HK-2 (cell line): Measurements from ENCODE around the gene TNNT2.

Experiments used
- DNase-seq: peaks from one replicate; pipeline ENCODE4 v3.0.0-alpha.2; 2018; ENCODE audit not compliant: unreplicated experiment

TNNT2 gene

GRCh38 chr1:201316556-201316955 is 60.9 kb downstream of the TNNT2 start:
- no peak for DNase-seq

DNA sequence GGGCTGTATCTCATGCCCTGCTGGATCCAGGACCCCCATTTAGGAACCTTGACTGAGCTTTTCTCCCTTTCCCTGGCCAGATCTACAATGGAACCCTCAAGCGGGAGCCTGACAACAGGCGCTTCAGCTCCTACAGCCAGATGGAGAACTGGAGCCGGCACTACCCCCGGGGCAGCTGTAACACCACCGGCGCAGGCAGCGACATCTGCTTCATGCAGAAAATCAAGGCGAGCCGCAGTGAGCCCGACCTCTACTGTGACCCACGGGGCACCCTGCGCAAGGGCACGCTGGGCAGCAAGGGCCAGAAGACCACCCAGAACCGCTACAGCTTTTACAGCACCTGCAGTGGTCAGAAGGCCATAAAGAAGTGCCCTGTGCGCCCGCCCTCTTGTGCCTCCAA is 64.4 kb downstream of the TNNT2 start:
- no peak for DNase-seq

GRCh38 chr1:201312298-201312697 is 65.2 kb downstream of the TNNT2 start:
- no peak for DNase-seq

DNA sequence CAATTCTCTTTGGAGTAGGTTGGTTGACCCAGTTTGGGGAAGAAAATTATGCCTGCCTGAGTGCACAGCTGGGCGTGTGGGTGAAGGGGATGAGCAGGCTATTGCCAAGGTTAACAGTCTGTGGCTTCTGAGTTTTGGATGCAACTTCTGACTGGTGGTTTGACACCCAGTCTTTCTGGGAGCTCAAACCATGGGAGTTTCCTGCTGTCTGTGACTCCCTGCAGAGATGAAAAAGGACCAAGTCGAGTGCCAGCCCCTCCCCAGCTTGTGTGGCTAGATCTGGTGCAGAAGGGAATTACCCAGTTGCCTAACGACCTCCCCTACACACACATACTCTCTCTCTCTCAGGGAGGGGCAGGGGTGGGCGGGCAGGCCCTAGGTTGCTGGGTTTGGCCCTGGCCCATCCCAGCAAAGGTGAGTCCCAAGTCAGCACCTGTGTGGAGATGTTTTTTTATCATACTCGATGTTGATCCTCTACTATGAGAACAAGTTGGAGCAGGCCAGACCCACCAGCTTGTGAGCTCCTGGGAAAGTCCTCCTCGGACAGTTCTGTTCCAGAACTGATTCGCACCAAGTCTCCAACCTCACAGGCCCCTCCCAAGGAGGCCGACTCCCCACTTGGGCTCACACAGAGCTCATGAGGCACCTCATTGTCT is 66.0 kb downstream of the TNNT2 start:
- DNase-seq = no peak

DNA sequence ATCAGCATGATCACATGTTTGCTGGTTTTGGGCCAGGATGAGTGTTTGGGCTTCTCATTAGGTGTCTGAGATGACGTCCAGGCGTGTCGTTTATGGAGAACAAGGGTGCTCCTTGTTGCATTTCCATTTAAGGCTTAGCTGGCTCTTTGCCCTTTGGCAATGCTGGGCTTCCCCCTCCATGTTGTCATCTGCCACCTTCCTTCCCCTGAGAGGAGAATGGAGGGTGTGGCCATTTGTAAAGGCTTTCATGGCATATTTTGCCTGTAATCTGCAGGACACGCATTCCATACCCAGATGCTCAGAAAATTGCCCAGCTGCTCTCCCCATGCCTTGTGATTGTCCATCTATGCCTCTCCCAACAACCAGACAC is 66.5 kb downstream of the TNNT2 start:
- no peak for DNase-seq

GRCh38 chr1:201310251-201310985 is 67.1 kb downstream of the TNNT2 start:
- no peak for DNase-seq

GRCh38 chr1:201309416-201309815 is 68.1 kb downstream of the TNNT2 start:
- DNase-seq = no peak
